GM19193 (cell line): ENCODE data around the gene DLD.

Source experiments
- POLR2A ChIP-seq: IDR thresholded peaks from 4 replicates; pipeline ENCODE4 v1.6.1; 2011; ENCODE audit not compliant: insufficient read depth, insufficient read length; ENCODE audit errors: extremely low read depth

DLD gene

DNA sequence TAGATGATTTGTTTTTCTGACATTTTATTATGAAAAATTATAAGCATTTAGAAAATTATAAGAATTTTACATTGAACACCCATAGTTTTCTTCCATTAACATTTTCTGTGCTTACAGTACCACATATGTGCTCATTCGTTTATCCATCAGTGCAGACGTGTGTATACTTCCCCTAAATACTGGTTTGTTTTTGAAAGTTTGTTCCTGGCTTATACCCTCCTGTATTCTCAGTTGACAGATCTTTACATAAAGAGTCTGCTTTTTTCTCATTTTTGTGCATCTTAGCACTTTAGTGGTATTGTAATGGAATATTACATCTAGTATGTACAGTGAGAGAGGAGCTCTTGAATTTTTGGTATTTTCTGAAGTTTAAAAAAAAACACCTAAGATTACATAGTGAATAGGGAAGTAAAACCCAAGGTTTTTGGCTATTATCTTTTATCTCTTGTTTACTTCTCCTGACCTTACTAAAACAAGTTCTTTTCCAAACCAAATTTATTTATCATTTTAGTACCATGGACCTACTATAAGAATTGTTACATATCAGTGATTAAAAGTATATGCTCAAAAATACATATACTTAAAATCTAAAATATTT lies 8.1 kb downstream of the DLD start:
- TF ChIP-seq POLR2A, result no peak

- TF ChIP-seq POLR2A, result no peak
These were observed 9.6 kb downstream of the DLD start for GRCh38 chr7:107900496-107901015.

DNA sequence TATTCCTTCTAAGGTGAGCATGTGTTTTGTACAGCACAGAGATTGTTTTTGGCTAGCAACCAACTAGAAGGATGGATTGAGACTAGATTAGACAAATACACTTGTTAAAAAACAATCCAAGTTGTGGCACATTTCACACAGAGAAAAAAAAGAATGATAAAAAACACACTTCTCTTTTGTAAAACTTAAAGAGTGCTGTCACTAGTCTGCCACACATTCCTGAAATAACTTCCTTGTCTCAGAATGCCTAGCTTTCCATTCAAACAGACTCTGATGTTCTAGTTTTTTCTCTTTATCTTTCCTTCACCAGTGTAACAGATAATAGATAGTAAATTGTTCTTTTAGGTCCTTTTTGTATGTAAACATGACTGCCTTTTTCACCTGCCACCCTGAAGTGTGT lies 11.4 kb downstream of the DLD start:
- TF ChIP-seq POLR2A, result no peak

- TF ChIP-seq POLR2A, result no peak
These were observed 16.8 kb downstream of the DLD start for GRCh38 chr7:107907790-107908189.

DNA sequence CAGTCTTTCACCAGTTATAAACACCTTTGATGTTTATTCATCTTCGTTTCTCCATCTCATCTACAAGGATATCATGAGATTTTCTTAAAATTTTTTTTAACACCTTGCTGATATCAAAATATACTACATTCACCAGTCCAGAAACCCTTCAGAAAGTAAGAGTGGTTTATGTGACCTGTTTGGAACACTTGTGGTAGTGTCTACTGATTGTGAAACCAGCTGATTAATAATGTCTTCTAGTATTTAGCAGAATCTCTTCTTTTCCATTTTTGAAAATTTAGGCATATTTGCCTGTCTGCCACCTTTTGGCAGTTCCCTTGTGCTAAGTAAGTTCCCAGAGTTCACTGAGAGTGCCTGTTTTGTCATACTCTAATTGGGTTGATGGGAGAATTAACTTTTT lies 18.5 kb downstream of the DLD start:
- no peak for TF ChIP-seq POLR2A

DNA sequence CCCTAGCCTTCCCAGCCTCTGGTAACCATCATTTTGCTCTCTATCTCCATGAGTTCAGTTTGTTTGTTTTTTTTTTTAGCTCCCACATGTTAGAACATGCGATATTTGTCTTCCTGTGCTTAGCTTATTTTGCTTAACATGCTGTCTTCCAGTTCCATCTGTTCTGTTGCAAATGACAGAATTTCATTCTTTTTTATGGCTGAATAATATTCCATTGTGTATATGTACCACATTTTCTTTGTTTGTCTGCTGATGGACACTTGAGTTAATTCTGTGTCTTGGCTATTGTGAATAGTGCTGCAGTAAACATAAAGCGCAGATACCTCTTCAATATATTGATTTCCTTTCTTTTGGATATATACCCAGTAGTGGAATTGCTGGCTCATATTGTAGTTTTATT lies 21.0 kb downstream of the DLD start:
- no peak for TF ChIP-seq POLR2A

DNA sequence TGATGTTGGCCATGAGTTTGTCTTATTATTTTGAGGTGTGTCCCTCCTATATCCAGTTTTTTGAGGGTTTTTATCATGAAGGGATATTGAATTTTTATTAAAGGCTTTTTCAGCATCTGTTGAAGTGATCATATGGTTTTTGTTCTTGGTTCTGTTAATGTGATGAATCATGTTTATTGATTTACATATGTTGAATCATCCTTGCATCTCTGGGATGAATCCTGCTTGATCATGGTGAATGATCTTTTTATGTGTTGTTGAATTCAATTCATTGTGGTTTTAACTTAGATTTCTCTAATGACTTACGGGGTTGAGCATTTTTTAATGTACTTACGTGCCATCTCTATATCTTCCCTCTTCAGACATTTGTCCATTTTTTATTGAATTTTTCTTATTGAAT lies 22.9 kb downstream of the DLD start:
- TF ChIP-seq POLR2A, result no peak

GRCh38 chr7:107914831-107915230 lies 23.8 kb downstream of the DLD start:
- no peak for TF ChIP-seq POLR2A

- no peak for TF ChIP-seq POLR2A
These were observed 24.6 kb downstream of the DLD start for GRCh38 chr7:107915541-107915940.

GRCh38 chr7:107917763-107918651 lies 27.0 kb downstream of the DLD start:
- TF ChIP-seq POLR2A, result no peak

DNA sequence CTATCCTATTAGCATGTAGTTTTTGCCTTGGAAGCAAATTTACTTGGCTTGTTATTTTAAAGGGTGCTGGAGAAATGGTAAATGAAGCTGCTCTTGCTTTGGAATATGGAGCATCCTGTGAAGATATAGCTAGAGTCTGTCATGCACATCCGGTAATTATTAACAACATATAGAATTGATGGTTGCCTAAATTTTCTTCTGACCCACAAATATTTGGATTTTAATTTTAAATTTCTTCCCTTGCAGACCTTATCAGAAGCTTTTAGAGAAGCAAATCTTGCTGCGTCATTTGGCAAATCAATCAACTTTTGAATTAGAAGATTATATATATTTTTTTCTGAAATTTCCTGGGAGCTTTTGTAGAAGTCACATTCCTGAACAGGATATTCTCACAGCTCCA lies 28.0 kb downstream of the DLD start:
- no peak for TF ChIP-seq POLR2A

DNA sequence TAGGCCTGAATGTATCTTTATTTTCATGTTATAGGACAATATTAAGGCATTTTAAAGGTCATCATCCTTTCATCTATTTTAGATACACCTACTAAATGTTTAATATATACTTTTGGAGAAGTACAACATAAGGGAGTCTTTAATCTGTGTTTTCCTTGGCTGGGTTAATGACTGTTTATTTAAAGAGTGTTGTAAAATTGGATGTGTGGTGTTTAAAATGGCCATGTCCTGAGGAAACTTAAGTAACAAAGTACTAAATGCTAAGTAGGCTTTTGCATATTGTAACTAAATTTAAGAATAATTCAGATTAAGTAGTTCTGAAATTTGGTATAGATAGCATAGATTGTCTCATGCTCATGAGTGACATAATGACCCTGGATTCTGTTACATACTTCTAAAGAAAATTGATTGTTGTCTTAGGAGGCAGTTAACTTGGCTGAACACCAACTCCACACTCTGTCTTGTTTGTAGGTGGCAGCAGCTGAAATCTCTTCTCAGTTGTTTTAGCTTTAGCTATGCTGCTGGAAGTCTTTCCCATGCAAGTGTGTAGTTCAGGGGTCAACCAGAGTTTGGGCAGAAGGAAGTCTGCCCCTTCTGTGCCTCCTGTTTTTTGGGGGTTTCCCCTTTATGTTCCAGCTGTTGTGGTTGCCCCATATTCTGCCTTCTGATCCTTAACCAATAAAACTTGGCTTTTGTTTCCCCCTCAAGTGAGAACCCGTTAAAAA lies 29.2 kb downstream of the DLD start:
- no peak for TF ChIP-seq POLR2A

GRCh38 chr7:107922886-107923285 lies 31.9 kb downstream of the DLD start:
- TF ChIP-seq POLR2A, result no peak

DNA sequence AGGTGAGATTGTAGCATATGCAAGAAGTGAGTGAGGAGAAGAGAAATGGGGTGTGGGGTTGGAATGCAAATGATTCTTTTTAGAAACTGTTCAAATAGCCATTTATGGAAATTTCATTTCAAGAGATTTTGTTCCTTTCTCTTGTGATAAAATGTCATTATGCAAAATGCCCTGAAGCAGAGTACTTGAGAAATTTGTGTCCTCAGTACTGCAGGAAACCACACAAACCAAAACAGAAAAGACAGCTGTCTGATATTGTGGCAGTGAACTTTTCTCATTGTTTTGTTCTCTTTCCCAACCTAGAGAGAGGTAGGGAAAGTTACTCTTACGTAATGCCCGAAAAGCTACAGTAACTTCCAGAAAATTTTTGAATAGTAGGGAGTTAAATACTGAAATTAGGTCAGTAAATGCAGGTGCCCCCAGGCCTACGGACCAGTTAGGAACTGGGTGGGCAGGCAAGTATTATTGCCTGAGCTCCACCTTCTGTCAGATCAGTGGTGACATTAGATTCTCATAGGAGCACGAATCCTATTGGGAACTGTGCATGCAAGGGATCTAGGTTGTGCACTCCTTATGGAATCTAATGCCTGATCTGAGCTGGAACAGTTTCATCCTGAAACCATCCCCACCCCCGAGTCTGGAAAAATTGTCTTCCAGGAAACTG lies 34.0 kb downstream of the DLD start:
- TF ChIP-seq POLR2A, result no peak

GRCh38 chr7:107926481-107926880 lies 35.5 kb downstream of the DLD start:
- no peak for TF ChIP-seq POLR2A

GRCh38 chr7:107931740-107932515 lies 40.9 kb downstream of the DLD start:
- TF ChIP-seq POLR2A, result no peak
